Measurements from ENCODE around the gene EDA.

Gene EDA

DNA sequence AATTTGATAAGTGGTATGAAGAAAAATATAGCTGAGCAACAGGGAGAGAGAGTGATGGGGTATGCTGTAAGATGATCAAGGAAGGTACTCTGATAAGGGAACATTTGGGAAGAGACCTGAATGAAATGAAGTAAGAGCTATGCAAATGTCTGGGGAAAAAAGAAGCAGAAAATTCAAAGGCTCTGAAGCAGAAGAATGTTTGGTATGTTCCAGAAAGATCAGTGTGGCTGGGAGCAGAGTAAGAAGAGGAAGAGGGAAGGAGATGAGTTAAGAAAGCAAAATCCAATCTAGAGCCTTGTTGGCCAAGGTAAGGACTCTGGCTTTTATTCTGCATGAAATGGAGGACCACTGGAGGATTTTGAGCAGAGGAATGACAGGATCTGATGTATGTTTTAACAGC is 343.8 kb downstream of the EDA start:
- H3K4me3 ChIP-seq (replicated peaks in 1 of 2; ENCODE audit: low read depth in 2 of 2, low read length in 2 of 2): no peak overlapping the region
- peak in 1 of 2 donors; percentile 2 for DNase-seq (ENCODE audit: low read depth in 2 of 2)
- TF ChIP-seq, protein P1, sequence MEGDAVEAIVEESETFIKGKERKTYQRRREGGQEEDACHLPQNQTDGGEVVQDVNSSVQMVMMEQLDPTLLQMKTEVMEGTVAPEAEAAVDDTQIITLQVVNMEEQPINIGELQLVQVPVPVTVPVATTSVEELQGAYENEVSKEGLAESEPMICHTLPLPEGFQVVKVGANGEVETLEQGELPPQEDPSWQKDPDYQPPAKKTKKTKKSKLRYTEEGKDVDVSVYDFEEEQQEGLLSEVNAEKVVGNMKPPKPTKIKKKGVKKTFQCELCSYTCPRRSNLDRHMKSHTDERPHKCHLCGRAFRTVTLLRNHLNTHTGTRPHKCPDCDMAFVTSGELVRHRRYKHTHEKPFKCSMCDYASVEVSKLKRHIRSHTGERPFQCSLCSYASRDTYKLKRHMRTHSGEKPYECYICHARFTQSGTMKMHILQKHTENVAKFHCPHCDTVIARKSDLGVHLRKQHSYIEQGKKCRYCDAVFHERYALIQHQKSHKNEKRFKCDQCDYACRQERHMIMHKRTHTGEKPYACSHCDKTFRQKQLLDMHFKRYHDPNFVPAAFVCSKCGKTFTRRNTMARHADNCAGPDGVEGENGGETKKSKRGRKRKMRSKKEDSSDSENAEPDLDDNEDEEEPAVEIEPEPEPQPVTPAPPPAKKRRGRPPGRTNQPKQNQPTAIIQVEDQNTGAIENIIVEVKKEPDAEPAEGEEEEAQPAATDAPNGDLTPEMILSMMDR (IDR thresholded peaks at IDR 0.05; ENCODE audit: low read depth, low read length): no peak

- H3K4me3 ChIP-seq (replicated peaks in 1 of 2; ENCODE audit: low read depth in 2 of 2, low read length in 2 of 2): no peak overlapping the region
- peak; percentile 5 to 18 for DNase-seq (ENCODE audit: low read depth in 2 of 2)
- TF ChIP-seq, protein P1 (IDR thresholded peaks at IDR 0.05; ENCODE audit: low read depth, low read length): no peak
Observed at GRCh38 chrX:69961365-69962072, 345.6 kb downstream of the EDA start.

GRCh38 chrX:69968950-69969349 is 353.0 kb downstream of the EDA start:
- DNase-seq (ENCODE audit: low read depth in 2 of 2): peak in 1 of 2 donors; percentile 6
- TF ChIP-seq, protein P1 (IDR thresholded peaks at IDR 0.05; ENCODE audit: low read depth, low read length): no peak
- H3K4me3 ChIP-seq (replicated peaks in 1 of 2; ENCODE audit: low read depth in 2 of 2, low read length in 2 of 2): no peak overlapping the region

DNA sequence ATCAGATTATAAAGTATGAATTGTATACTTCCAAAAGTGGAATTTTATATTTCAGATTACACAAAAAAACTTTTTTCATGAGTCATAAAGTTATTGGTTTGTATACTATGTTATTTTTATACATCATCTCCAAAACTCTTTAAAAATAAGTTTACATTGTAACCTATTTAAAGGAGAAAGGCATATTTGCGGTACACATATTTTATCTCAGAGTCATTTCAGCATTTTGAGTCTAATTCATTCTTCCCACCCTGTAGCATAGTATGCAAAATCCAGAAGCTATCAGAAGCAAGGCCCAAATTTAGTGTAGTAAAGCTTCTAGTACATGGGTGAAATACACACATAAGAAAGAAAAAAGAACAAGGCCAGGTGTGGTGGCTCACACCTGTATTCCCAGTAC is 353.5 kb downstream of the EDA start:
- no peak for DNase-seq (ENCODE audit: low read depth in 2 of 2)
- no peak overlapping the region for H3K4me3 ChIP-seq (replicated peaks in 1 of 2; ENCODE audit: low read depth in 2 of 2, low read length in 2 of 2)
- TF ChIP-seq, protein P1 (IDR thresholded peaks at IDR 0.05; ENCODE audit: low read depth, low read length): no peak

DNA sequence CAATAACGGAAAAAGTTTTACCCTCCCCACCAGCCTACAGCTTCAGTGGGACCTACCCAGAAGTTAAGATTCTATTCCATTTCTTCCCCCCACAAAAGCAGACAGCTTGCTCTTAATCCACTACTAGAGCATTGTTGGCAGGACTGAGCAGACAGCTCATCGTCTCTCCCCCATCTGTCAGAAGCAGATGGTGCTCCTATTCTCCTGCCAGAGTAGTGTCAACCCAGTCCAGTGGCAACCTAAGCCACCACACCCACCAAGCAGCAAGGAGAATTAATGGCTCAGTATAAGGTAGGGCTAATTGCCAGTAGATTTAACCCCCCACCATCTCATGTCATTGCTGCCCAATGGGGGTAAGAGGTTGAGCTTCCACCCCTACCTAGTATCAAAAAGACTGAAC is 371.8 kb downstream of the EDA start:
- peak in 1 of 2 donors; percentile 33 for DNase-seq (ENCODE audit: low read depth in 2 of 2)
- TF ChIP-seq, protein P1 (IDR thresholded peaks at IDR 0.05; ENCODE audit: low read depth, low read length): no peak

DNA sequence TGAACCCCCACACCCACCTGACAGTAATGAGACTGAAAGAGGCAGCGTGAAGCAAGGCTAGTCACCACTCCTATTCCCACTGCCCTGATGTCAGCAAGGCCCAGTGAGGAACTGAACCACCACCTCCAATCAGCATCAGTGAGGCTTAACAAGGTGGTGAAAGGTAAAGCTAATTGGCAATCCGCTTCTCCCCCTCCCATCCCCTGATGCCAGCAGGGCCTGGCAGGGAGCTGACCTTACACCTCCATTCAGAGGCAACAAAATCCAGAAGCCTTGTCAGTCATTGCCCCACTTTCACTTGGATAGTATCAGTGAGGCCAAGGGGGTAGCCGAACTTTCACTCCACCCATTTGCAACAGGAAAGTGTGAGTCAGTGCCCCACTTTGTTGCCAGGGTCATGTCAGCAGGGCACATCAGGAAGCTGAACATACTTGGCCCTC is 373.1 kb downstream of the EDA start:
- no peak overlapping the region for H3K4me3 ChIP-seq (replicated peaks in 1 of 2; ENCODE audit: low read depth in 2 of 2, low read length in 2 of 2)
- DNase-seq (ENCODE audit: low read depth in 2 of 2): peak; percentile 38 to 79
- TF ChIP-seq, protein P1 (IDR thresholded peaks at IDR 0.05; ENCODE audit: low read depth, low read length): no peak

More for the DNA sequence above, 371.8 kb downstream of the EDA start:
- no peak overlapping the region for H3K4me3 ChIP-seq (replicated peaks in 1 of 2; ENCODE audit: low read depth in 2 of 2, low read length in 2 of 2)

Data from cardiac fibroblast (primary cell).